ACC112 (cell line): ENCODE measurements around the gene CEP72.
"Not testable (repeated sequence)": the region's sequence is repeated elsewhere in the genome, so short reads cannot be mapped to it uniquely, and the experiment has no call there.

Experiments
- H2AFZ ChIP-seq: fragments of 200-600 bp; sonication (generic); one replicate; pipeline ENCODE4 v1.6.0; 2017; ENCODE audit warnings: antibody characterized with exemption, low read length; ENCODE audit not compliant: unreplicated experiment
- H3K27ac ChIP-seq: fragments of 200-600 bp; sonication (generic); 2 replicates; pipeline ENCODE4 v1.5.1; 2014; ENCODE audit warnings: low read depth, mild to moderate bottlenecking, antibody characterized with exemption, low read length, moderate library complexity
- H3K27me3 ChIP-seq: fragments of 200-600 bp; sonication (generic); 2 replicates; pipeline ENCODE4 v1.6.1; 2014; ENCODE audit warnings: mild to moderate bottlenecking, antibody characterized with exemption, low read length, moderate library complexity, mixed read lengths; ENCODE audit not compliant: insufficient read depth
- H3K36me3 ChIP-seq: fragments of 200-600 bp; sonication (generic); 2 replicates; pipeline ENCODE4 v1.6.1; 2016; ENCODE audit warnings: mild to moderate bottlenecking, antibody characterized with exemption, low read length, moderate library complexity, mixed read lengths; ENCODE audit not compliant: insufficient read depth
- H3K4me1 ChIP-seq: fragments of 200-600 bp; sonication (generic); one replicate; pipeline ENCODE4 v1.6.1; 2016; ENCODE audit warnings: low read length, mixed read lengths; ENCODE audit not compliant: insufficient read depth, unreplicated experiment, control insufficient read depth
- H3K4me3 ChIP-seq: fragments of 200-600 bp; sonication (generic); 2 replicates; pipeline ENCODE4 v1.5.1; 2014; ENCODE audit warnings: mild to moderate bottlenecking, low read depth, low read length
- H3K79me2 ChIP-seq: fragments of 200-600 bp; sonication (generic); one replicate; pipeline ENCODE4 v1.6.0; 2016; ENCODE audit warnings: low read length; ENCODE audit not compliant: control insufficient read depth, unreplicated experiment, insufficient read depth

The CEP72 gene

GRCh38 chr5:680118-680795 lies 68.1 kb downstream of the CEP72 start:
- H3K27me3 ChIP-seq, H3K4me3 ChIP-seq, H3K36me3 ChIP-seq, H3K4me1 ChIP-seq, H2AFZ ChIP-seq, H3K27ac ChIP-seq, H3K79me2 ChIP-seq: not testable (repeated sequence)

DNA sequence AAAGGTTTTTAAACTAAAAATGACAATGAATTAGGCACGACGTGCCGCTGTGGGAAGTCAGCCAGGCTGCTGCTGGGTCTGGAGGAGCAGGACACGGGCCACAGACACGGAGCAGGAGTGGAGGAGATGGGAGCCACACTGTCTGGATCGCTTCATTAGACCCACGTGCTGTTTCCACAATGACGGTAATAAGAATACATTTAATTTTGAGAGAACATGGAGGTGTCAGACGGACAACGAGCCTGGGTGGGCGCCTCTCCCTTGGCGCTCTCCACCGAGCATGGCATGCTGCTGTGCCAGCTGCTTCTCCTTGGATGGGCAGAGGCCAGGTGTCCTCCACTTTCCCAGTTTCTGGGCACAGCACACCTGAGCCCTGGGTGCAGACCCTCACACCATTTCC lies 68.7 kb downstream of the CEP72 start:
- H3K4me3 ChIP-seq, H2AFZ ChIP-seq, H3K36me3 ChIP-seq, H3K27ac ChIP-seq, H3K4me1 ChIP-seq, H3K79me2 ChIP-seq, H3K27me3 ChIP-seq: not testable (repeated sequence)

DNA sequence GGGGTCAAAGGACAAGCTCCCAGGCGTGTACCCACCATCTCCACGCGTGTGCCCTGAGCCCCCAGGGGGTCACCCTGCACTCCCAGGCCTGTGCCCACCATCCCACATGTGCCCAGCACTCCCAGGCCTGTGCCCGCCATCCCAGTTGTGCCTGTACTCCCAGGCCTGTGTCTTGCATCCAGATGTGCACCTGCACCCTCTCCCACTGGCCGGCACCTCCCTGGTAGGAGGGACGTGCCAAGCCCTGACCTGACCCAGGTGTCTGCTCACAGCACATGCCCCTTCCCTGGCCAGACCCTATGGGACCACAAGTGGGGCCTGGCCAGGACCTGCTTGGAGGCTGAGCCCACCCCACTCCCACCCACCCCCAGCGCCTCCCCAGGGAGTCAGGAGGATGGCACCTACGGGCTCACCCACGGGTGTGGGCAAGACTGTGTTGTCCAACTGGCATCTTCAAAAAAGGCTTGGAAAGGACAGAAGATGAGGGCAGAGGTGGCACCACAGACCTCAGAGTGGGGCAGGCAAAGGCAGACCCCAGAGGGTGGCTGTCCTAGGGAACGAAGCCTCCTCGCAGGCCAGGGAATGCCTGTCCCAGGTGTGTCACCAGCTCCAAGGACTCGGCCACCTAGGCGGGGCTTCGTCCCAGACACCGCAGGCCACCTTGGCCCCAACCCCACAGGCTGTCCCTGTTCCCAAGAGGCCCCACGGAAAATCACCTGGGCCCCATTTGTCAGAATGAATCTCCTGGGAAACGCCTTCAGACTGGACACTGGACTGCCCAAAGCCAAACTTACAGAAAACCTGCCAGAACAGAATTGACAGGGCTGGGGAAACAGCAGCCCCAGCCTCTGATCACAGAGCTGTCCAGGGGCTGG lies 69.4 kb downstream of the CEP72 start:
- H3K4me1 ChIP-seq, H3K27ac ChIP-seq, H3K4me3 ChIP-seq, H2AFZ ChIP-seq, H3K79me2 ChIP-seq, H3K36me3 ChIP-seq, H3K27me3 ChIP-seq: not testable (repeated sequence)

DNA sequence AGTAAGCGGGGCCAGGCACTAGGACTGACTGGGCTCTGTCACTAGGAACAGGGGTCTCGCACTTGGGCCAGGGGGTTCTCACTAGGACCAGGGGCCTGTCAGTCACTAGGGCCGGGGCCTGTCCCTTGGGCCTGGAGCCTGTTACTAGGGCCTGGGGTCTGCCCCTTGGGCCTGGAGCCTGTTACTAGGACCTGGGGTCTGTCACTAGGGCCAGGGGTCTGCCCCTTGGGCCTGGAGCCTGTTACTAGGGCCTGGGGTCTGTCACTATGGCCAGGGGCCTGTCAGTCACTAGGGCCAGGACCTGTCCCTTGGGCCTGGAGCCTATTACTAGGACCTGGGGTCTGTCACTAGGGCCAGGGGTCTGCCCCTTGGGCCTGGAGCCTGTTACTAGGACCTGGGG lies 70.1 kb downstream of the CEP72 start:
- not testable (repeated sequence) for H3K4me1 ChIP-seq, H3K36me3 ChIP-seq, H3K27me3 ChIP-seq, H3K79me2 ChIP-seq, H3K27ac ChIP-seq, H3K4me3 ChIP-seq, H2AFZ ChIP-seq

GRCh38 chr5:682651-683358 lies 70.7 kb downstream of the CEP72 start:
- H3K27me3 ChIP-seq, H3K36me3 ChIP-seq, H3K79me2 ChIP-seq, H3K4me1 ChIP-seq, H3K4me3 ChIP-seq, H2AFZ ChIP-seq, H3K27ac ChIP-seq: not testable (repeated sequence)

DNA sequence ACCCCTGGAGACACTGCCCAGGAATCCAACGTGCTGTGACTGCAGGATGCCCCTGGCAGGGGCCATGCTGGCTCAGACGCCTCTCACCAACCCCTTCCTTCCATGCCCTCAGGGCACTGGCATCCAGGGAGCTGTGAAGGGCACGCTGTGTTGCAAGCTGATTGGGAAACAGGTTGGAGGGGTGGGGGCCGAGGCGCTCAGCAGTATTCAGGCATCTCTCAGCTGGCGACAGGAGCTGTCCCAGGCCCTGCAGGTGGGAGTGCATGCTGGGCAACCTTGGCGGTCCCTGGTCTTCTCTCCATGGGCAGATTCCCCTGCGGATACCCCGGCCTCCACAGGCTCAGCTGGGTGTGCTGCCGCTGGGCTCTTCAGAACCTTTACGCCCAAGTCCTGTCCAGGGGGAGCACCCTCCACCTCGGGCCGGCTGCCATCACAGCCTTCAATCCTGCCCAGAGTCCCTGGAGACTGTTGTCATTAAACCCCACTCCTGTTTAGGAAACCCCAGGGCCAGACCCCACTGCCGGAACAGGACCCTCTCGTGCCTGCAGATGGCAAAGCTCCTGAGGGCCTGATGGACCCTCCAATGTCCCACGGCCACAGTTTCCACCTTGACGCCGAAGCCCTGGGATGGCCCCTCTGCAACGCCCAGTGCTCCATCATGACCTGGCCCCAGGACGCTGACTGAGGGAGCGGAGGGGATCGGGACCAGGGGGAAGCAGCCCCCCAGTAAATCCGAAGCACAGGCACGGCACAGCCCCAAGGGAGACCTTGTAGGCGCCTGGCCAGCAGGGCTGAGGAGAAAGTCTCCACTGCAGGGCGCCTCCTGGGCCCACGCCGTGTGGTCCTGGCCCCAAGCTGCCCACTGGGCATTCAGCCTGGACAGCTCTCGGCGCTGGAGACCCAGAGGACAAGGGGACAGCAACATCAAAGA lies 71.7 kb downstream of the CEP72 start:
- H3K27me3 ChIP-seq = no peaks in the 10 kb centered on the region
- no peaks in the 10 kb centered on the region for H3K79me2 ChIP-seq
- no peak overlapping the region for H2AFZ ChIP-seq
- no peaks in the 10 kb centered on the region for H3K36me3 ChIP-seq
- no peak overlapping the region for H3K4me3 ChIP-seq
- no peak overlapping the region for H3K27ac ChIP-seq
- H3K4me1 ChIP-seq = no peaks in the 10 kb centered on the region

- Histone ChIP-seq H3K27ac (no peak overlapping the region), H2AFZ (no peak overlapping the region), H3K79me2 (no peaks in the 10 kb centered on the region), H3K36me3 (no peaks in the 10 kb centered on the region), H3K4me1 (no peaks in the 10 kb centered on the region), H3K27me3 (no peaks in the 10 kb centered on the region), H3K4me3 (no peak overlapping the region)
Measured at GRCh38 chr5:684751-685216, 72.6 kb downstream of the CEP72 start.

DNA sequence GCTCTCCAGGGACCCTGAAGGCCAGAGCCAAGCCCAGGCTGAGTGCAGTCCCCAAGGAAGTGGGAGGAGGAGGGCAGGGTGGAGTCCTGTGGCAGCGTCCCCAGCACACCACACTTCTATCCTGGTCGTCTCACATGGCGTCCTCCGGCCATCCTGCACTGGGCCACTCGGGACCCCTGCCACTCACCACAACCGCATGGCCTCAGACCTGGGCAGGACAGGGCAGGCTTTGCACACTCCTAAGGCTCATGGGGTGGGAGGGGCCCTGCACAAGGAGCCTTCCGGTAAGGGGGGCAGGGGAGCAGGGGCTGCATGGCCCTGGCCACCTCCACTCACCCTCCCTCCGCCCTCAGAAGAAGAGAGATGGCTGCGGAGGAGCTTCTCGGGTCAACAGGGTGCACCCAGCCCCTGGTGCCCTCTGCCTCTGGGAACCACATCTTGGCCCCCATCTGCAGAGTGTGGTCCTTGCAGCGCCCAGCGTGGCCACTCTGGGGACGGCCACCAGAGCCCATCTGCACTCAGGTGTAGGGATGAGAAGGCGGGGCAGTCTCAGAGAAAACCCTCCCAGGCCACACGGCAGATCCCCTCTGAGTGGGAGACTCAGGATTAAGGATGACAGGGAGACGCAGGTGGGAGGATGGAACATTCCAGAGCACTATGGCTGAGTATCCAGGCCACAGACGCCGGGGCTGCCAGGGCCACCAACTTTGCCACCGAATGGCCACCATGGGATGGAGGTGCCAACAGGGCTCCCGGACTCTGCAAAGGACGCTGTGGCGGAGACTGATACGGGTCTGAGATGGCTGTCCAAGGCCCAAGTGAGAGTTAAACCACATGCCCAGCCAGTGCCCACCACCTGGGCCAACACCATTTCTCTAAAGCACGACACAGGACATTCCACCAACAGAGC lies 73.4 kb downstream of the CEP72 start:
- no peaks in the 10 kb centered on the region for H3K27me3 ChIP-seq
- no peaks in the 10 kb centered on the region for H3K36me3 ChIP-seq
- no peaks in the 10 kb centered on the region for H3K79me2 ChIP-seq
- H2AFZ ChIP-seq = no peak overlapping the region
- H3K4me3 ChIP-seq = no peak overlapping the region
- H3K27ac ChIP-seq = no peak overlapping the region
- no peaks in the 10 kb centered on the region for H3K4me1 ChIP-seq

DNA sequence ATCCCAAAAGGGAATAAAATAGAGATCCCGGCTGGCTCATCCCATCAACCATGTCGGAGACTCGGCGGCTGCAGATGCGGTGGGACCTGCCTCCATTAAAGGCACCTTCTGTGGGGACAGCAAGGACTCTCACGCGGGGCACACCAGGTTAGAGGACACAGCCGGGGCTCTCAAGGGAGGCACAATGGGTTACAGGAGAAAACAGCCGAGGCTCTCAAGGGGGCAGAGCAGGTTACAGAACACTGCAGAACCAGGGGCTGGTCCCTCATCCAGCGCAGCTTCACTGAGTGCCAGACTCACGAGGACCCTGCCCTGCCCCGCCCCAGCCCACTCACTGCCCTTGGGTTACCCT lies 74.0 kb downstream of the CEP72 start:
- not testable (repeated sequence) for H3K27me3 ChIP-seq, H3K27ac ChIP-seq, H3K4me1 ChIP-seq, H3K79me2 ChIP-seq, H3K4me3 ChIP-seq, H3K36me3 ChIP-seq, H2AFZ ChIP-seq
